Measurements from ENCODE around the gene HMGB3. TPM values are rescaled to one million over a fixed set of nuclear protein-coding genes. Genes with fewer than 3 reads are reported as not detected.

Gene HMGB3
- total RNA-seq, 2 experiments from 2014 or later: 43.0 to 48.3 TPM

DNA sequence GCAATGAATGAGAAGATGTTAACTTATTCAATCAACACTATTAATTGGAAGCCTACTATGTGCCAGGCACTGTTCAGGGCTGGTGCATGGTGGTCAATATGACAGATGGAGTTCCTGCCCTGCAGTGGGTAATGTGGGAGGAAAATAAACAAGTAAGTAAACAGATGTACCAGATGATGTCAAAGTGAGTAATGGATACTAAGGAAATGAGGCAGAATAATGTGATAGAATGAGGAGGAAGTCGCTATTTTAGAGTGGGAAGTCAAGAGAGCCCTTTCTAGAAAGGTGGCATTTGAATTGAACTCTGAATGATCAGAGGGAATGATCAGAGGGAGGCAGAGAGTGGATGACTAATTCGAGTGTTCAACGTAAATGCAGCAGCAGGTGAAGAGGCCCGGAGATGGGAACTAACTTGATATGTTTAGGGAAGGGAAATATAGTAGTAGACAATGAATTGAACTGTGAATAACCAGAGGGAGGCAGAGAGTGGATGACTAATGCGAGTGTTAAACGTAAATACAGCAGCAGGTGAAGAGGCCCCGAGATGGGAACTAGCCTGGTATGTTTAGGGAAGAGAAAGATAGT, 48.3 kb downstream of the HMGB3 start:
- ChIA-PET POLR2A (no interaction called here), CTCF (no interaction called here)

DNA sequence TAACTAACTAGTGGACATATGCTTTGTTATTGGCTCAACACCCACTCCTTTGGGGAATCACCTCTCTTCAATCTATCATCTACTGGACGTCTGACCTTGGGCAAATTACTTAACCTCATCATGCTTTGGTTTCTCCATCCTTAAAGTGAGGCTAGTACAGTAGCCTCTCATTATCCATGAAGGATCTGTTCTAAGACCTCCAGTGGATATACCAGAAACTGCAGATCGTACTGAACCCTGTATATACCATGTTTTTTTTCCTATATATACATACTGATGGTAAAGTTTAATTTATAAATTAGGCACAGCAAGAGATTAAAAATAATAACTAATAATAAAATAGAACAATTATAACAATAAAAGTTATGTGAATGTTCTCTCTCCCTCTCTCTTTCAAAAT, 56.2 kb downstream of the HMGB3 start:
- Mint-ChIP-seq H3K36me3 (ENCODE audit: low read depth) (no peaks in the 10 kb centered on the region), H3K27ac (no peak overlapping the region), H3K4me1 (no peaks in the 10 kb centered on the region), H3K27me3 (peaks cover 3% of the 10 kb centered on the region), H3K4me3 (no peak overlapping the region), H3K9me3 (no peaks in the 10 kb centered on the region)
- CTCF ChIA-PET: no interaction called here
- DNase-seq: no peak
- POLR2A ChIA-PET: no interaction called here

More for the DNA sequence above, 48.3 kb downstream of the HMGB3 start:
- Mint-ChIP-seq H3K9me3 (no peaks in the 10 kb centered on the region), H3K4me1 (no peaks in the 10 kb centered on the region), H3K36me3 (ENCODE audit: low read depth) (no peaks in the 10 kb centered on the region), H3K27ac (no peak overlapping the region), H3K4me3 (no peak overlapping the region), H3K27me3 (no peaks in the 10 kb centered on the region)
- DNase-seq: no peak

Other genes with a start within 250 kb of the HMGB3 start
- gene CD99L2, start 84.7 kb upstream of the HMGB3 start, total RNA-seq: 10 to 100 TPM; 14.1 to 14.6 TPM
- not detected for gene GPR50, start 193.2 kb downstream of the HMGB3 start, total RNA-seq

Measured in activated CD4-positive, alpha-beta T cell treated with anti-CD3 and anti-CD28 coated beads, Interleukin-2, amount 10 ng/mL, durations not matched to agents 7 days and 5 days (primary cell).